H9 (cell line): ENCODE results near the gene ABCE1. TPM values are rescaled to one million over a fixed set of nuclear protein-coding genes. Genes with fewer than 3 reads are reported as not detected.
A peak's percentile ranks its signal among the peaks of the same experiment; 100 is the strongest.

ENCODE experiments used
- DNase-seq: peaks from one replicate; pipeline ENCODE4 v3.0.0-alpha.2; 2017
- H2AFZ ChIP-seq: one replicate; pipeline ENCODE4 v1.6.1; 2013; ENCODE audit warnings: mild to moderate bottlenecking, low read length, control low read depth, moderate library complexity
- H2AK5ac ChIP-seq: 2 replicates; pipeline ENCODE4 v1.6.1; 2013; ENCODE audit warnings: low read length, control low read depth, mixed read lengths; ENCODE audit not compliant: insufficient read length
- H2BK120ac ChIP-seq: one replicate; pipeline ENCODE4 v1.6.1; 2013; ENCODE audit warnings: low read depth, mild to moderate bottlenecking, low read length, control low read depth, inconsistent platforms; ENCODE audit not compliant: poor library complexity, severe bottlenecking
- H2BK12ac ChIP-seq: 2 replicates; pipeline ENCODE4 v1.6.1; 2013; ENCODE audit warnings: low read length, control low read depth, mixed read lengths, low read depth; ENCODE audit not compliant: insufficient read length
- H2BK15ac ChIP-seq: 2 replicates; pipeline ENCODE4 v1.6.1; 2013; ENCODE audit warnings: low read depth, low read length, control low read depth
- H2BK20ac ChIP-seq: one replicate; pipeline ENCODE4 v1.6.1; 2013; ENCODE audit warnings: low read depth, mild to moderate bottlenecking, low read length, control low read depth, inconsistent platforms; ENCODE audit not compliant: poor library complexity, severe bottlenecking
- H2BK5ac ChIP-seq: 2 replicates; pipeline ENCODE4 v1.6.1; 2013; ENCODE audit warnings: low read length, control low read depth, mixed read lengths; ENCODE audit not compliant: insufficient read length
- H3K14ac ChIP-seq: 2 replicates; pipeline ENCODE4 v1.6.1; 2013; ENCODE audit warnings: low read length, control low read depth; ENCODE audit not compliant: insufficient read depth
- H3K18ac ChIP-seq: 2 replicates; pipeline ENCODE4 v1.6.1; 2013; ENCODE audit warnings: low read depth, mild to moderate bottlenecking, mixed read lengths, low read length, control low read depth; ENCODE audit not compliant: insufficient read length
- H3K23ac ChIP-seq: 2 replicates; pipeline ENCODE4 v1.6.1; 2013; ENCODE audit warnings: low read length, control low read depth, mixed read lengths, low read depth; ENCODE audit not compliant: insufficient read length
- H3K23me2 ChIP-seq: 2 replicates; pipeline ENCODE4 v1.6.1; 2013; ENCODE audit warnings: low read depth, mild to moderate bottlenecking, mixed read lengths, low read length, control low read depth; ENCODE audit not compliant: insufficient read length, poor library complexity, severe bottlenecking
- H3K27ac ChIP-seq: 2 replicates; pipeline ENCODE4 v1.5.1; 2013; ENCODE audit warnings: low read length, control low read depth, mixed read lengths, low read depth; ENCODE audit not compliant: insufficient read length
- H3K27me3 ChIP-seq: 2 replicates; pipeline ENCODE4 v1.6.1; 2013; ENCODE audit warnings: low read length, control low read depth, inconsistent platforms; ENCODE audit not compliant: insufficient read depth
- H3K4ac ChIP-seq: 2 replicates; pipeline ENCODE4 v1.6.1; 2013; ENCODE audit warnings: low read depth, mild to moderate bottlenecking, control low read depth, inconsistent platforms, low read length, moderate library complexity
- H3K4me1 ChIP-seq: 2 replicates; pipeline ENCODE4 v1.6.1; 2013; ENCODE audit warnings: low read length, control low read depth, inconsistent platforms; ENCODE audit not compliant: insufficient read depth
- H3K4me2 ChIP-seq: 2 replicates; pipeline ENCODE4 v1.6.1; 2013; ENCODE audit warnings: low read length, control low read depth, mixed read lengths; ENCODE audit not compliant: insufficient read length, insufficient read depth
- H3K56ac ChIP-seq: 2 replicates; pipeline ENCODE4 v1.6.1; 2013; ENCODE audit warnings: low read depth, mild to moderate bottlenecking, mixed read lengths, low read length, control low read depth; ENCODE audit not compliant: insufficient read length
- H3K79me1 ChIP-seq: 2 replicates; pipeline ENCODE4 v1.6.1; 2013; ENCODE audit warnings: low read depth, mild to moderate bottlenecking, moderate library complexity, low read length, control low read depth, inconsistent platforms; ENCODE audit not compliant: insufficient read depth, poor library complexity, severe bottlenecking
- H3K79me2 ChIP-seq: 2 replicates; pipeline ENCODE4 v1.6.1; 2013; ENCODE audit warnings: low read length, control low read depth, inconsistent platforms; ENCODE audit not compliant: insufficient read depth
- H3K9ac ChIP-seq: 2 replicates; pipeline ENCODE4 v1.6.1; 2013; ENCODE audit warnings: low read length, control low read depth, mixed read lengths; ENCODE audit not compliant: insufficient read length; ENCODE audit errors: extremely low read depth
- H3K9me3 ChIP-seq: one replicate; pipeline ENCODE4 v1.6.1; 2013; ENCODE audit warnings: low read depth, low read length, inconsistent platforms; ENCODE audit not compliant: control insufficient read depth
- H3T11ph ChIP-seq: one replicate; pipeline ENCODE4 v1.6.1; 2013; ENCODE audit warnings: mild to moderate bottlenecking, low read length, control low read depth, inconsistent platforms
- H4K20me1 ChIP-seq: one replicate; pipeline ENCODE4 v1.6.1; 2013; ENCODE audit not compliant: control insufficient read depth, insufficient read length, insufficient read depth
- H4K5ac ChIP-seq: 2 replicates; pipeline ENCODE4 v1.6.1; 2013; ENCODE audit warnings: low read depth, mild to moderate bottlenecking, mixed read lengths, low read length, control low read depth; ENCODE audit not compliant: insufficient read length
- H4K8ac ChIP-seq: replicated peaks from 2 replicates; pipeline ENCODE4 v1.6.1; 2013; ENCODE audit warnings: low read length, control low read depth, mixed read lengths, low read depth; ENCODE audit not compliant: insufficient read length
- H4K91ac ChIP-seq: 2 replicates; pipeline ENCODE4 v1.6.1; 2013; ENCODE audit warnings: low read depth, mild to moderate bottlenecking, moderate library complexity, mixed read lengths, low read length, control low read depth; ENCODE audit not compliant: insufficient read length
- H3K27ac Mint-ChIP-seq, 3 experiments: 2 replicates in 2 of 3; 3 replicates in 1 of 3; pipeline ENCODE4 v1.8.0; 2020 to 2021; ENCODE audit warnings: mixed read lengths in 3 of 3, mild to moderate bottlenecking in 1 of 3, moderate library complexity in 1 of 3
- H3K27me3 Mint-ChIP-seq: 2 replicates; pipeline ENCODE4 v1.8.0; 2021; ENCODE audit warnings: low read depth, mild to moderate bottlenecking, moderate library complexity, mixed read lengths
- H3K36me3 Mint-ChIP-seq, 3 experiments: 2 replicates in 2 of 3; 3 replicates in 1 of 3; pipeline ENCODE4 v1.8.0; 2020 to 2021; ENCODE audit warnings: low read depth in 3 of 3, mixed read lengths in 3 of 3; ENCODE audit not compliant: insufficient read depth in 1 of 3
- H3K4me1 Mint-ChIP-seq, 2 experiments: 2 replicates each; pipeline ENCODE4 v1.8.0; 2020; ENCODE audit warnings: mixed read lengths in 2 of 2
- H3K4me3 Mint-ChIP-seq, 2 experiments: 2 replicates in 1 of 2; 3 replicates in 1 of 2; pipeline ENCODE4 v1.8.0; 2020 to 2021; ENCODE audit warnings: mild to moderate bottlenecking in 2 of 2, mixed read lengths in 2 of 2, moderate library complexity in 1 of 2
- H3K9me3 Mint-ChIP-seq, 2 experiments: 2 replicates in 1 of 2; 3 replicates in 1 of 2; pipeline ENCODE4 v1.8.0; 2020; ENCODE audit warnings: mild to moderate bottlenecking in 2 of 2, mixed read lengths in 2 of 2, moderate library complexity in 1 of 2
- CTCF ChIP-seq: fragments of 200-600 bp; sonication (generic); conservative IDR thresholded peaks from 3 replicates; pipeline ENCODE4 v1.8.0; 2021; ENCODE audit warnings: antibody characterized with exemption, mild to moderate bottlenecking
- WGBS: extraction: QIAGEN DNeasy Blood & Tissue Kit; methylation state at CpG from one replicate; pipeline ENCODE4 v1.1.7; 2013; ENCODE audit warnings: missing lambda C conversion rate, low lambda C conversion rate, mixed read lengths; ENCODE audit not compliant: insufficient read length; ENCODE audit errors: extremely low coverage; 5-methylcytosine and 5-hydroxymethylcytosine counted together
- total RNA-seq: library from RNA; stranded (reverse); gene quantifications from 2 replicates; pipeline ENCODE4 v1.2.1, GENCODE V29; 2021

Gene ABCE1
- total RNA-seq, 1 experiment from 2014 or later = 112 TPM

GRCh38 chr4:145177511-145177905, 79.4 kb downstream of the ABCE1 start:
- H3K36me3 Mint-ChIP-seq = peaks cover 16 to 20% (median 19%) of the 10 kb centered on the region in 3 experiments
- no CpG with 5 or more reads among the region's 4 CpGs for WGBS
- H2BK20ac ChIP-seq = no peak overlapping the region
- H3K23ac ChIP-seq = no peak overlapping the region
- H3K27me3 ChIP-seq = no peaks in the 10 kb centered on the region
- H2AK5ac ChIP-seq = no peak overlapping the region
- H3K27ac Mint-ChIP-seq = peak overlapping the region in 1 of 3 experiments; percentile 29; a peak in 1 of 7 replicates
- H3K27me3 Mint-ChIP-seq = no peaks in the 10 kb centered on the region
- H4K8ac ChIP-seq = no peak overlapping the region
- H3K14ac ChIP-seq = no peak overlapping the region
- H3K23me2 ChIP-seq = peaks cover 14% of the 10 kb centered on the region
- DNase-seq = no peak
- peak overlapping the region; percentile 86 for H3K4me2 ChIP-seq
- no peak overlapping the region for H4K5ac ChIP-seq
- no peak overlapping the region for H2BK120ac ChIP-seq
- H2AFZ ChIP-seq = no peak overlapping the region
- H2BK12ac ChIP-seq = no peak overlapping the region
- H3K4me1 ChIP-seq = no peaks in the 10 kb centered on the region
- peaks cover 24 to 27% of the 10 kb centered on the region in 2 experiments for H3K4me1 Mint-ChIP-seq
- no peaks in the 10 kb centered on the region for H4K20me1 ChIP-seq
- peaks cover 3% of the 10 kb centered on the region for H3K79me1 ChIP-seq
- H3K18ac ChIP-seq = no peak overlapping the region
- H3T11ph ChIP-seq = no peak overlapping the region
- H3K4ac ChIP-seq = no peak overlapping the region
- no peak overlapping the region for H4K91ac ChIP-seq
- H2BK15ac ChIP-seq = no peak overlapping the region
- no peak overlapping the region for H2BK5ac ChIP-seq
- no peak for TF ChIP-seq CTCF
- H3K79me2 ChIP-seq = peaks cover 31% of the 10 kb centered on the region; the same call in 1 of the 2 replicates
- peak overlapping the region; percentile 94 to 97; a peak in 4 of 5 replicates for H3K4me3 Mint-ChIP-seq
- H3K9me3 Mint-ChIP-seq = peaks cover 0 to 2% of the 10 kb centered on the region in 2 experiments; a peak in 1 of 5 replicates
- H3K9me3 ChIP-seq = no peaks in the 10 kb centered on the region
- H3K56ac ChIP-seq = no peak overlapping the region
- no peak overlapping the region for H3K9ac ChIP-seq
- no peak overlapping the region for H3K27ac ChIP-seq
